Measurements from ENCODE around the gene PPP2R2C.

Gene PPP2R2C

DNA sequence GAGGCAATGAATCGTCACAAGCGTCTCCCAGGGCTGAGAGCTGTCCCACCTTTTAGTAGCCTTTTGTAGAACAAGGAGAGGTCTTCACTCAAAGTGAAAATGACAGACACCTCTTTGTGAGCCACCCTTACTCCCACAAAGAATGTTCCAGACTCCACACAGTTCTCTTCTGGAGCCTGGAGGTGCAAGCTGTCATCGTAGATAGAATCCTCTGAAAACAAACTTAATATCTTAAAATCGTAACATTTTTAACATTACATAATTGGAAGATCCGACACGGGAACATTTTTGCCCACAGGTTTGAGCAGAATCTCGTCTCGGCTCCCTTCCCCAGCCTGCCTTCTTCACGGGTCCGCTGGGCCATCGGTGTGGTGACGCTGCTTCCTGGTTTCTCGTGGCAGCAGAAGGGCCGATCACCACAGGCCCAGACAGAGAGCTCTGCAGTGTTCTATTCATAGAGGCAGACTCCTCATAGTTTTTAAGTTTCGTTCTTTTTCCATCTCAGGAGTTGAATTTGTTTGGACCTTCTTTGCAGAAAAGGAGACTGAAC, 175.1 kb downstream of the PPP2R2C start:
- no peak for DNase-seq (ENCODE audit: low read depth)
- H3K4me3 ChIP-seq (ENCODE audit: low read depth, low read length), result no peak overlapping the region
- TF ChIP-seq, protein P1, sequence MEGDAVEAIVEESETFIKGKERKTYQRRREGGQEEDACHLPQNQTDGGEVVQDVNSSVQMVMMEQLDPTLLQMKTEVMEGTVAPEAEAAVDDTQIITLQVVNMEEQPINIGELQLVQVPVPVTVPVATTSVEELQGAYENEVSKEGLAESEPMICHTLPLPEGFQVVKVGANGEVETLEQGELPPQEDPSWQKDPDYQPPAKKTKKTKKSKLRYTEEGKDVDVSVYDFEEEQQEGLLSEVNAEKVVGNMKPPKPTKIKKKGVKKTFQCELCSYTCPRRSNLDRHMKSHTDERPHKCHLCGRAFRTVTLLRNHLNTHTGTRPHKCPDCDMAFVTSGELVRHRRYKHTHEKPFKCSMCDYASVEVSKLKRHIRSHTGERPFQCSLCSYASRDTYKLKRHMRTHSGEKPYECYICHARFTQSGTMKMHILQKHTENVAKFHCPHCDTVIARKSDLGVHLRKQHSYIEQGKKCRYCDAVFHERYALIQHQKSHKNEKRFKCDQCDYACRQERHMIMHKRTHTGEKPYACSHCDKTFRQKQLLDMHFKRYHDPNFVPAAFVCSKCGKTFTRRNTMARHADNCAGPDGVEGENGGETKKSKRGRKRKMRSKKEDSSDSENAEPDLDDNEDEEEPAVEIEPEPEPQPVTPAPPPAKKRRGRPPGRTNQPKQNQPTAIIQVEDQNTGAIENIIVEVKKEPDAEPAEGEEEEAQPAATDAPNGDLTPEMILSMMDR (conservative IDR thresholded peaks at IDR 0.05; ENCODE audit: low read depth, low read length), result no peak

- DNase-seq (ENCODE audit: low read depth), result no peak
- H3K4me3 ChIP-seq (ENCODE audit: low read depth, low read length), result no peak overlapping the region
- TF ChIP-seq, protein P1 (conservative IDR thresholded peaks at IDR 0.05; ENCODE audit: low read depth, low read length), result no peak
Measured at GRCh38 chr4:6296026-6296425, 176.4 kb downstream of the PPP2R2C start.

DNA sequence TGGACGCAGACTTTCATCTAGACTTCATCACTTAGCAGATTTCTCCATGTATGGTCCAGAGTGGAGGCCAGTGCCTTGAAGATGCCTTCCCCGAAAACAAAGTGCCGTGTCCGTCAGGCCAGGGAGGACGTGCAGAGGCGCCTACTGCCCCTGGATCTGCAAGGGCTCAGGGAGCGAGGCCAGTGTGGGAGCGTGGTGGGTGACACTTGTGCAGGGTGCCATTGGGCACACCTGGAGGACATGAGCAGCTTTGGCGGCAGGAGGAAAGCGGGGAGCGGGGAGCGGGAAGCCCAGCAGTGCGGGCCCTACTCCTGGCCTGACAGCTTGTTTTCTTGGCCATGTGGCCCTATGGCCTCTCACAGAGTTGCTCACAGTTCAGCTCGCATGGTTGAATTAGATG, 176.9 kb downstream of the PPP2R2C start:
- TF ChIP-seq, protein P1 (conservative IDR thresholded peaks at IDR 0.05; ENCODE audit: low read depth, low read length), result no peak
- H3K4me3 ChIP-seq (ENCODE audit: low read depth, low read length), result no peak overlapping the region
- DNase-seq (ENCODE audit: low read depth), result no peak

DNA sequence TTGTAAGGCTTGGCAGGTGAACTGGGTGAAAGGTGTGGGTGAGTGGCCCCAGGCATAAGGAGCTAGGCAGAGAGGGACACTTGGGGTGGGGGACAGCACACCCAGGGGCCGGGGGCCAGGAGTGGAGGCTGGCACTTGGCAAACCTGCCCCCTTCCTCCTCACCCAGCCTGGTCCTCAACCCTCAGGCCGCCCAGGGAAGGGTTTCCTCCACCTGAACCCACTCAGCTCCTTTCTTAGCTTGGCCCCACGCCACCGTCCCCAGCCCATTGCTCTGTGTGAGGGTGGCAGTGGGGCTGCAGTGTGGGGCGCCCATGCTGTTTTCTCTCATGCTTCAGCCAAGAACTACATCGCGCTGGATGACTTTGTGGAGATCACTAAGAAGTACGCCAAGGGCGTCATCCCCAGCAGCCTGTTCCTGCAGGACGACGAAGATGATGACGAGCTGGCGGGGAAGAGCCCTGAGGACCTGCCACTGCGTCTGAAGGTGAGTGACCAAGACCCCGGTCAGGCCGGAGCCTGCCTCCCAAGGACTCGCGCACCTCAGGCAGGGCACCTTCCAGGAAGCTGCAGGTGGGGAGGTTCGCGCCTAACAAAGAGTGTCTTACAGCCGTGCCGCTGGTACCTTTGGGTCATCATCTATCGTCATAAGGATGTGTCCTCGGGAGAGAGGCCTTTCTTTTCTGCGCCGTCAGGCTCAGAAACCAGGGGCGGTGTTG, 177.6 kb downstream of the PPP2R2C start:
- no peak for DNase-seq (ENCODE audit: low read depth)
- TF ChIP-seq, protein P1 (conservative IDR thresholded peaks at IDR 0.05; ENCODE audit: low read depth, low read length), result no peak
- H3K4me3 ChIP-seq (ENCODE audit: low read depth, low read length), result no peak overlapping the region

GRCh38 chr4:6293661-6294060, 178.8 kb downstream of the PPP2R2C start:
- DNase-seq (ENCODE audit: low read depth), result no peak
- no peak overlapping the region for H3K4me3 ChIP-seq (ENCODE audit: low read depth, low read length)
- TF ChIP-seq, protein P1 (conservative IDR thresholded peaks at IDR 0.05; ENCODE audit: low read depth, low read length), result no peak

DNA sequence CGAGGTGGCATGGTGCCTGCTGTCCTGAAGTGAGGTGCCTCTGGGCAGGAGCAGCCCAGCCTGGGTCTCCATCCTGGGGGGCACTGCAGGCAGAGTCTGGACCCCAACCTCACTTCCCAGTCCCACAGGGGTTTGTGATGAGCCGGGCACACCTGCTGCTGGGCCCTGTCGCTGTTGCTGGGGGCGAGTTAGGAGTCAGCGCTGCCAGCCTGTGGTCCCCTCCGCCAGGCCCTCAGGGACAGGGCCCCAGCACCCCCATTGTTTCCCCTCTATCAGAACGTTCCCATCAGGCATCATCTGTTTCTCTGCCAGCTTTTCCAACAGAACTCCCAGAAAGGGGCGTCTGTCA, 179.3 kb downstream of the PPP2R2C start:
- no peak for DNase-seq (ENCODE audit: low read depth)
- no peak overlapping the region for H3K4me3 ChIP-seq (ENCODE audit: low read depth, low read length)
- TF ChIP-seq, protein P1 (conservative IDR thresholded peaks at IDR 0.05; ENCODE audit: low read depth, low read length), result no peak
